Measurements from ENCODE around the gene ERF. TPM values are rescaled to one million over a fixed set of nuclear protein-coding genes. Genes with fewer than 3 reads are reported as not detected.
A peak's percentile ranks its signal among the peaks of the same experiment; 100 is the strongest.

ERF gene
- total RNA-seq, 1 donor from 2014 or later: 7.8 TPM

DNA sequence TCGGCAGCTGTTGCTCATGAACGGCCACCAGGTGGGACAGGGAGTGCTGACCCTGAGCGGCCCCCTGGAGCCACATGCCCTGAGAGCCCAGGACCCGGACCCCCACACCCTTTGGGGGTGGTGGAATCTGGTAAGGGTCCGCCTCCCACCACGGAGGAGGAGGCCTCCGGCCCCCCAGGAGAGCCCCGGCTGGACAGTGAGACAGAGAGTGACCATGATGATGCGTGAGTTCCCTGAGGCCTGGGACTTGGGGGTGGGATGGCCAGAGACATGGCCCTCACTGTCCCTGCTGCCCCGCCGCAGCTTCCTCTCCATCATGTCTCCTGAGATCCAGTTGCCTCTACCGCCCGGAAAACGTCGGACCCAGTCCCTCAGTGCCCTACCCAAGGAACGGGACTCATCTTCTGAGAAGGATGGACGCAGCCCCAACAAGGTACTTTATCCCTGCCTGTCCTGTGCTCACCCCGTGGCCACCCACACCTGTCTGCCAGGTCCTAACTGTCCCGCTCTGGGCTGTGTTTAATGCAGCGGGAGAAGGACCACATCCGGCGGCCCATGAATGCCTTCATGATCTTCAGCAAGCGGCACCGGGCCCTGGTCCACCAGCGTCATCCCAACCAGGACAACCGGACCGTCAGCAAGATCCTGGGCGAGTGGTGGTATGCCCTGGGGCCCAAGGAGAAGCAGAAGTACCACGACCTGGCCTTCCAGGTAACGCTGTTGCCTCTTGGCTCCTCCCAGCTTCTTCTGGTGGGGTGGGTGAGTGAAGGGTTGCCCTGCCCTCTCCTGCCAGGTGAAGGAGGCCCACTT lies 32.3 kb upstream of the ERF start:
- no peak for DNase-seq

GRCh38 chr19:42286349-42287016 lies 31.6 kb upstream of the ERF start:
- no peak for DNase-seq

- DNase-seq: no peak
Observed at GRCh38 chr19:42285988-42286348, 31.0 kb upstream of the ERF start.

DNA sequence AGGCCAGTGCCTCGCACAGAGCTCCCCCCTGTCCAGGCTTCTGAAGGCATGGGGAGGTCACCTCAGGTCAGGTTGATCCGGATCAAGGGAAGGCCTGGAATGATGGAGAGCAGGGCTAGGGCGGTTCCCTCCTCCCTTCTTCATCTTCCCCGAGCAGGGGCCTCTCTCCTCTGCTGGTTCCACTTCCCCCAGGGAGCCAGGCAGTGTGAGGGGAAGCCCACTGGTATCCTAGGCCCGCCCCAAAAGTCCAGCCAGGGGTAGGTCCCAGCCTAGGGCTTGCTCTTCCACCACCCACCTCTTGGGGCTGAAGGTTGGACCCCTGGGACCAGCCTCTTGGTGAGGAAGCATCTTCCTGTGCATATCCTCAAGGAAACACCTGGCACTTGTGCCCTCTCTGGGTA lies 30.6 kb upstream of the ERF start:
- DNase-seq: no peak

GRCh38 chr19:42284591-42285341 lies 29.8 kb upstream of the ERF start:
- no peak for DNase-seq

- DNase-seq: peak; percentile 79
Observed at GRCh38 chr19:42284066-42284501, 29.2 kb upstream of the ERF start.

DNA sequence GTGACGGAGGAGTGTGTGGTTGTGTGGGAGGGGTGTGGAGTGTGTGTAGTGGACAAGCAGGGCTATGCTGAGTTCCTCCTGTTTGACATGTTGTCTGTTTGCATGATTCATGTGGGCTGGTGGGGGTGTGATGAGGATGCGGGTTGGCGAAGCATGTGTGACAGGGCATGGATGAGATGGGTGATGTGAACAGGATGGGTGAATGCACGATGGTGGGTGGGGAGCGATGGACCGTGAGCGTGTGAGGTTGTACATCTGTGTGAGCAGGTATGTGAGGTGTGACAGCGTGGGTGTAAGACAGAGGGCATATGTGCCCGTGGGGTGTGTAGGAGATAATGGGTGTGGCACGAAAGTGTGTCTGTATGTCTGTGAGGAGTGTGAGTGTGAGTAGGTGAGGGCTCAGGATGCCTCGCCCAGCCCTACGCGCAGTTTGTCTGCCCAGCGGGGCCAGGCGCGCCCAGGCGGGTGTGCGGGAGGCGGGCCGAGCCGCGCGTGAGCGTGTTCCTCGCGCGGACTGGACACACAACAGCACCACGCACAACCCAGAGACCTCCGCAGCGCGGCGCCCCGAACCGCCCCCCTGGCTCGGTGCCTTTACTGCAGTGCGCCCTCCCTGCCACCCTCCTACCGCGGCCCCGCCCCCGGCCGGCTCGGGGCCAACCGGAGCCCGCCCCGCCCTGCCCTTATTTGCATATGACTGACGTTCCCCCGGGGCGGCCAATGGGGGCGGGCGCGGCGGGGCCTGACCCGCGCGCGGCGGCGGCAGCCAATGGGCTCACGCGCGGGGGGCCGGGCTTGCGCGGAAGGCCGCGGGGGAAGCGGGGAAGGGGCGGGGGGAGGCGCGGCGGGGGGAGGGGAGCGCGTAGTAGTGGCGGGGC lies 28.5 kb upstream of the ERF start:
- peak; percentile 96 for DNase-seq

DNA sequence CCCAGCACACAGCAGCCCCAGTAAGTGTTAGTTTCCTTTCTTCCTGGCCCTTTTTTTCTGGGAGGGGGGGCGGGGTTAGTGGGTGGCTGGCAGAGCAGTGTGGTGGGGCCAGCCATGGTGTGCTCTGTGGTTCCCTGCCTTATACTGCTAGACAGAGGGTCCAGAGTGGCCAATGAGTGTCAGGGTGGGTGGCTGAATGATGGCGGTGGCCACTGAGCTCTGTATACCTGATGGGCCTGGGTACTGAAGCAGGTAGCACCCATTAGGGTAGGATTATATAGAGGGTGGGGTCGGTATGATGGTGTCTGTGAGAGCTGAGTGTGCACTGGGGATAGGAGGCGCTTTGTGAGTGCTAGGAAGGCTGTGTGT lies 27.9 kb upstream of the ERF start:
- no peak for DNase-seq

DNA sequence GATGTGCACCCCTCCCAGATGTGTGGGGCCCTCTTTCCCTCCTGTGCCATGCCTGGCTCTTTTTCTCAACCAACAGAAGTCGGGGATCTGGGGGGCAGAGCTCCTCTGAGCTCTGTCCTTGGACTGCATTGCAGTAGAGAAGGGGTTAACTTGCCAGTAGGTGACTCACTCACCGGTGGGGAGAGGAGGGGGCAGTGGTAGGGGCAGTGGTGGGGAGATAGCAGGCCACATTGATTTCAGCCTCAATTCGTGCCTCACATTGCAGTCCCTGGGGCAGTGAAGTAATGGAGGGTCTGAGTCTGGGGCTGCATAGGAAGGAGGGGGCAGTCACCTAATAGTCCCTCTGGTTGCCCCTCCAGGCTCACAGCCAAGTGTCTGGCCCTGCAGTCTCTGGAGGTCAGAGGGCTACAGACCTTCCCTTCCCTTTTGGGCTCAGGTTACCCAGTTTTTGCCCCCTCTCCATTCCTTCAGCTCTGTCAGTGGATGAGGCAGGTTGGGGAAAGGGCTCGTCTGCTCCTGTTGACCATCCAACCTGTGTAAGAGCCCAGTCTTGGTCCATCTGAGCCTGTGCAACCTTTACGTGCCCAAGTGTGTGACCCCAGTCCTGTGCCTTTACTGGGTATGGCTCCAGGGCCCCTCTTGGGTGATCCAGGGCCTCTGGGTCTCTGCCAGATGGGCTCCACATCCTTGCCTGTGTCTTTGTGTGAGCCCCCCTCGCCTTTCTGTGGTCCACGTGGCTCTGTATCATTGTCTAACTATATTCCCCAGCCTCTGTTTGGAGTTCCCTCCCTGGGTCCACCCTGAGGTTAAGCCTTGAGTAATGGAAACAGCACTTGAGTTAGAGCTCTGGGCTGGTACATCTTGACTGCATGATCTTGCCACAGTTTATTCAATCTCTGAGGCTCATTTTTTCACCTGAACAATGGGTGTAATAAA lies 27.2 kb upstream of the ERF start:
- no peak for DNase-seq

DNA sequence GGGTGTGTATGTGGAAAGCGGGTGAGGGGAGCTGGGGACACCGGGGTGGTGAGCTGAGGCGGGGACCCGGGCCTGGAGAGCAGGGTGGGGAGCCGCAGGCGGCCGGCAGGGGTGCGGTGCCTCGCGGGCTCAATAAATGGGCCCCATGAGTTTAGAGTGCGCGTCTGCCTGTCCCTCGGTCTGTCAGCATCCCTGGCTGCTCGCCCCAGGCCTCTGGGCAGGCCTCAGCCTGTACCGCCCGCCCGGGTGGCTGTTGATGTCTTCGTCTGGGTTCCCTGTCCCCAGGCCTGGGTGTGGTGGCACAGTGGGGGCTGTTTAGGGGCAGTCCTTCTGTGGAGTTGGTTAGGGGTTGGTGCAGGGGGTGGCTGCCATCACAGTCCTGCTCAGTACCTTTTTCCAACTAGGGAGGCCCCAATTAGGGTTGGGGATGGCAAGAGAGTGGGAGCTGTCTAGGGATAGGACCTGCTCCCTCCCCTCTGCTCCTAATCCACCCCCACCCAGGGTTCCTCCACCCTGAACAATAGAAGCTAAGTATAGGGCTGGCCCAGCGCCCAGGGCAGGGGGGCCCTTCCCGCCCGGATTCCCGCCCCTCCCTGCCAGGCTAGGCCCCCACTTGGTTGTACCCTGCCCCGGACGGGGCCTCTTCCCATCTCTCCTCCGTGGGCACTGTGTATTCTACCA lies 26.4 kb upstream of the ERF start:
- DNase-seq: peak; percentile 54

DNA sequence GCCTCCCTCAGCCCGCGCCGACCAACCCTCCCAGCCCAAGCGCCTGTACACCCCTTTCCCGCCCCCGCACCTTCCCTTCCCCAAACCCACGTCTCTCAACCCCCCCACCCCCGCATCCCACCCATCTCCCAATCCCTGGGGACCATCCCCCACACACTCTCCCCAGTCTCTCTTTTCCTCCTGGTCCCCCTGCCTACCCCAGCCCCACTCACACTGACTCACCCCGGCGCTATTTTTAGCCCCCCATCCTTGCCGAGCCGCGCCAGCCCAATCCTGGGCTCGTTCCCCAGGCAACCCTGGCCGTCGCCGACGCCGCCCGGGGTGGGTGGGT lies 25.9 kb upstream of the ERF start:
- DNase-seq: peak; percentile 85

DNA sequence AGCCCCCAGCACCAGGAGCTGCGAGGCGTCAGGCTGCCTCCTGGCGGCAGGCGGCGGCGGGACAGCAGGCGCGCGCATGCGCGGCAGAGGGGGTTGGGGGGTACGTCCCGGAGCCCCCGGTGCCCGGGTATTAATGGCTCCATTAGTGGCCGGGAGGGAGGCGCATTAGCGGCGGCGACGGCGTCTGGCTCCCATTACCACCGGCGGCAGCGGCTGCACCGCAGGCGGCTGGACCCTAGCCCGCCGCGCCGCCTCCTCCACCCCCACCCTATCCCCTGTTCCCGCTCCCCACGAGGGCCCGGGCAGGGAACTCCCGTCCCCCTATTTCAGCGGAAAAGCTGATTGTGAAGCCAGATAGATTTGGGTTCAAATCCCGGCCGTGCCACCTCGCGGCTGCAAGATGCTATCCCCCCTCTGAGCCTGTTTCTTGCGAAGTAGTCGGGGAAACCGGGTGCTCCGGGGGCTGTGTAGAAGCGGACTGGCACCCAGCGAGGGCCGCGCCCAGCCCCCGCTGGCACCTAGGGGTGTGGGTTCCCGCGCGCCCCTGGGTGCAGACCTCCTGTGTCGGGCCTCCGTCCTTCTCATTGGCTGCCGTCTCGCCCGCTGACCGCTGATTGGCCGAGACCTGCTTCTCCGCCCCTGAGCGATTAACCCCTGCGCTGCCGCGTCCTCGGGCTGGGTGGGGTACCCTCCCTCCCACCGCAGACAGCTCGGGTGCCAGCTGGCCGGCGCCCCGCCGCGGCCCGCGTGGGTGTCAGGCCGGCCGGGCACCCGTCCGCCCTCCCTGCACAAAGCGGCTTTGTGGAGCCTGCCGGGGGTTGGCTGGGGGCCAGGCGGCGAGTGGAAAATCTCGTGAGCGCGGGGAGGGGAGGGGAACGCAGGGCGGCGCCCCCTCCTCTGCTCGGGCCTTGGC lies 25.2 kb upstream of the ERF start:
- DNase-seq: peak; percentile 94

DNA sequence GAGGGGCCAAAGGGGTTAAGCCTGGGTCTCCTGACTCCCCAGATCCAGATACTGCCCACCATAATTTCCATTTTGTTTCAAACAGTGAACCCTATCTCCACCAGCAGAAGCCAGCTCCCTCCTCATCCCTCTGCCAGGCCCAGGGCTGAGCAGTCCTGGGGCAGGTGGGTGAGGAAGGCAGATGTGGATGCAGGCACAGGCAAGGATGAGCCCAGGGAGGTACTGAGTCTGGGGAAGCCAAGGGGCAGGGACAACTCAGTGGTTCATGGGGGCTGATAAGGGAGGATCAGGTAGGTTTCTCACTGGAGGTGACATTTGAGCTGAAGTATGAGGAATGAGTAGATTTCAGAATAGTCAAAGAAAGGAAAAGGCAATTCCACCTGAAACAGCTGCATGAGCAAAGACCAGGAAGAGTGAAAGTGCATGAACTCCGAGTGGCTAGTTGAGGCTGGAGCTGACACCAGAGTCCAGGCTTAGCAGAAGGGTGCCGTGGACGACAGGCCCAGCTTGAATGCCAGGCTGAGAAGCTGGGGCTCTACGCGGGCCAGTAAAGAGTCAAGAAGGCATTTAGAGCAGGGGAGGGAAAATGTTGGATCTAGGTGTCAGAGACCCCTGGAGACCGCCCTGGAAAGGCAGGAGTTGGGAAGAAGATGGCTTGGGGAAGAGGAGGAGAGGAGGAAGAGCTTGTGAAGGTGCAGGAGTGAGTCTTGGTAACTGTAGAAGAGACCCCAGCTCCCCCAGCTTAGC lies 24.4 kb upstream of the ERF start:
- no peak for DNase-seq

- no peak for DNase-seq
Observed at GRCh38 chr19:42278452-42279154, 23.7 kb upstream of the ERF start.

DNA sequence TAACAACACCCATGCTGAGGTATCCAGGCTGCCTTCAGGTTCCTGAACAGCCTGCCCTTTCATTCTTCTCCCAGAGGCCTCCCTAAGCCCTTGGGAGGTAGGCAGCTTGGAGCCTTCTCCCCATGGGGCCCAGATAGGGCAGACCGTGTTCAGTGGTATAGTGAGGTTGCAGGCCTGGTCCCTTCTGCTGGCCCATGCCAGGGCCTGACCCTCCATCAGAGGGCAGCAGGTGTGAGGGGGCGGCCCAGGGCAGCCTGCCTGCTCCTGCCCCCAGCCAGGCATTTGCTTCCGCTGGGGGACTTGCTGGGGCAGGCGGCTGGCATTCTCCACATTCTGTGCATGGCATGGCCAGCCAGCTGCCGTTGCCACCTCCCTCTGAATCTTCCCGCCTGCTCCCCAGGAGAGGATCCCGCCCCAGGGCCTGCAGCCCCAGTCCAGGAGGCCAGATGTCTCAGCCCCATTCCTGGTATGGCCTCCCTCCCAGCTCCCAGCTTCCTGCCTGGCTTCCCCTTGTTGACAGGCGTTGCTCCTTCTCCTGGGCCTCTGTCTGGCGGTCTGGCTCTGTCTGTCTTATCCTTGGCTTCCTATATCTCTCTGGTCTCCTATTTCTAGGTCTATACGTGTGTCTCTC lies 23.0 kb upstream of the ERF start:
- no peak for DNase-seq

GRCh38 chr19:42276821-42277220 lies 21.9 kb upstream of the ERF start:
- DNase-seq: no peak

DNA sequence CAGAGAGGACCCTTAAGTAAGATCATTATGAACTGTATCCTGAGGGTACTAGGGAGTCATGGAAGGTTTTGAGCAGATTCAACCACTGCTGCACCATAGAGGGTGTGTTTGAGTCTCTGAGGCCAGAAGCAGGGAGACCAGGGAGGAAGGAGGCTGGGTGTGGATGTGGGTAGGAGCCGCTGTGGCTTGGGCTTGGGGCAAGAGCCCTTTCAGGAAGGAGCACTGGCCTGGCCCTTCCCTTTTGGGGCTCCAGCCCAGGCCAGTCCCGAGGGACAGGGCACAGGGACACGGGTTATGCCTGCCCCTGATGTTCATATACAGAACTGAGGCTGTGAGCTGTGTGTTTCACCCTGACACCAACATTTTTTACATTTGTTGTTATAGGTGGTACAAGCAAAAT lies 21.4 kb upstream of the ERF start:
- DNase-seq: no peak

GRCh38 chr19:42275517-42275916 lies 20.6 kb upstream of the ERF start:
- no peak for DNase-seq
